Urothelium cell line (cell line): ENCODE measurements around the gene LARGE1.

Source experiments
- DNase-seq: peaks from one replicate; pipeline ENCODE4 v3.0.0; 2011; ENCODE audit warnings: low spot score, mixed read lengths
- FAIRE-seq: peaks from 2 replicates; lab custom pipeline; 2011; peaks lifted over from hg19 to GRCh38; lab: Jason Lieb, UNC

LARGE1 gene

GRCh38 chr22:33831207-33831606, 89.1 kb downstream of the LARGE1 start:
- FAIRE-seq (no peak), DNase-seq (no peak)

DNA sequence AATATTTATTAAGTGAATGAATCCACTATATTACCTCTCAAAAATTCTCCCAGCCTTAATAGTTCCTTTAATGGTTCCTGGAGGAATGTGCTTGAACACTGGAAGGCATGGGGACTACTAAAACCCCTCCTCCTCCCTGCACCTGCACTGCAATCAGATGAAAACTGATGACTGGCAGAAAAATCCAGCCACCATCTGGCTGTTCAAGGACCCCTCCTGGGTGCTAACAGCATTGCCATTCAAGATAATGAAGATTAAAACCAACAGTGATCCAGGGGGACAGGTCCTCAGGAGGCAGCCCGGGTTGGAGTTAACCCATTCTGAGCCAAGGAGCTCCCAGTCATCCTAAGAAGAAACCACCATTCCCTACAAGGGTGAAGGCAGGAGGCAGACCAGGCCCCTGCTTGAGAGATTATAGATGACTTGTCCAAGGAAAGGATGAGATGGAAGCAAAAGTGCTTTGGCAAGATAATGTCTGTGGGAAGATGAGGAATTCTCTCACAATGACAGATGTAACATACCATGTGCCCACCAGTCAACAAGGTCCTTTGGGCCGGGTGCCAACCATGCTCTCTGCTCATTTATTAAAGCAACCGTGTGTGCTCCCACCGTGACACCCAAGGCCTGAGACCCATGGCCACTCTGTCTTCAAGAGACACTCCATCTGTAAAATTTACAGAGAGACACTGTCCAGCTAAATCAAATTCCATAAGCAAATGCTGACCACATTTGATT, 90.6 kb downstream of the LARGE1 start:
- FAIRE-seq = no peak

DNA sequence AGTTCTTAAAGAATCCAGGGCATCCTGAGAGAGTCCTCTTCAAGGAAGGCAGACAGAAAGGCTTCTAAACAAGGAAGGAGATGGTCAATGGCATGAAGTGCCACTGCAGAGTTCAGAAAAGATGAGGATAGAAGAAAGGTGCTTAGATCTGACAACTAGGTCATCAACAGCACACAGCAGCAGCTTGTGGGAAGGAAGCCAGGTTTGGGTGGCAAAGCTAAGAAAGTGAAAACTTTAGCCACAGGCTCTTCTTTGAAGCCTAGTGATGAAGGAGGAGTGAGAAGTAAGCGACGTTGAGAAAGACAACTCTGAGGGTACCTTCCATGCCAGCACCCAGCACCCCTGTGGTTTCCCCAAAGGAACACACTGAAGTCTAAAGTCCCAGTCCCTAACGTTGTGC, 92.0 kb downstream of the LARGE1 start:
- no peak for FAIRE-seq
- DNase-seq = no peak

More for the DNA sequence above, 90.6 kb downstream of the LARGE1 start:
- no peak for DNase-seq

- FAIRE-seq = no peak
- no peak for DNase-seq
Observed at GRCh38 chr22:33825761-33826160, 94.5 kb downstream of the LARGE1 start.

GRCh38 chr22:33823552-33823951, 96.7 kb downstream of the LARGE1 start:
- FAIRE-seq (no peak), DNase-seq (no peak)

- DNase-seq (no peak), FAIRE-seq (no peak)
Observed at GRCh38 chr22:33821290-33821689, 99.0 kb downstream of the LARGE1 start.

DNA sequence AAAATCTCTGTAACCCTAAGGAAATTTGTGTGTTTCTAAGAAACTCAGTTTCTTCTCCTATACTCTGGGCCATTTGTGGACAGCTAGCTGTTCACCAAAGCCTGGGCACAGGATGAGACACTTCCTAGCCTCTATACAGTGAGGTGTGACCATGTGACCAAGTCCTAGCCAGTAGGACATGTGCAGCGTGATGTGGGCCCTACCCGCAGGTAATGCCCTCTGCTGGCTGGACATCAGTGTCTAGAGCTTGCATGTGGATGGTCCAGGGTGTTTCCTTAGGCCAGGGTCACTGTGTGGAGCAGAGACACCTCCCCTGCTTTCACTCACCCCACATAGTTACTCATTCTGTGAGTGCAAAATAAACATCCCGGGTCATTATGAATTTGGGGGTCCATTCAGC, 100.5 kb downstream of the LARGE1 start:
- no peak for FAIRE-seq
- no peak for DNase-seq

DNA sequence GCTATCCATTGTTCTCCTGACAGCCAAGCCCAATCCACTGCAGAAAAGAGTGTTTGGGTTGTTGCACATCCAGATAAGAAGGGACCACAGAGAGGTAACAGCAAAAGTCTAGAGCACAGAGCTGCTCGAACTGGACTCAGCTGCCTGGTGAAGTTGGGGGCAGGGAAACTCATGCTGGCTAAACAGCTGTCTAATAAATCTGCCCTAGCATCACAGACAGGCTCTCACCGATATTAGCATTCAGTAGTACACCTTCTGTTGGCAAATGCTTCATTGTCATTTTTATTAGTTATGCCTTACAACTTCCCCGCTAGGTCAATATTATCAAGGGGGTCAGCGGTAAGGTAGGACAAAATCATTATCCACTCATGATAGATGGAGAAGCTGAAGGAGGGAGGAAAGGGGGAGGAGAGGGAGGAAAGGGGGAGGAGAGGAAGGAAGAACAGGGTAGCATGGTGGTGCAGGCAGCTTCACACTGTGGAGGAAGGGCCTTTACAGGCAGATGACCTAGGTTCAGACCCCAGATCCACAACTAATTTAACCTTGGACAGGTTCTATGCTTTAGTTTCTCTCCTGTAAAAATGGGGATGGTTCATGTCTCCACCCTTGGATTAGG, 102.7 kb downstream of the LARGE1 start:
- DNase-seq (no peak), FAIRE-seq (no peak)

- DNase-seq = no peak
- no peak for FAIRE-seq
Observed at GRCh38 chr22:33812360-33812977, 107.8 kb downstream of the LARGE1 start.

DNA sequence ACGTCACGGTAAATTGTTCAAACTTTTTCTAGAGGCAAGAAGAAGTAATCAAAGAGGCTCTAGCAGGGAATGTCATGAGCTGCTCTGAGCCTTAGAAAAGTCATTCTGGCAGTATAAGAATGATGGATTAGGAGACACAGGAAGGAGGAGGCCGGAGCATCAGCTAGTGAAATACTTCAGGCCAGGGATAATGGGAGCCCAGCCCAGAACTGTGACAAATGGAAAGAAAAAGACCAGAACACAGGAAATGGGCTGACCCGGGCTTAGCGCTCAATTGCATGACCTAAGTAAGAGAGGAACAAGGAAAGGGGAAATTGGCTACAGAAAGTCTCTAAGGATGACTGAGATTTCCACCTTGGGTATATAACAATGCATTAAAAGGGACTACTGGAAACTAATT, 108.6 kb downstream of the LARGE1 start:
- FAIRE-seq (no peak), DNase-seq (no peak)

DNA sequence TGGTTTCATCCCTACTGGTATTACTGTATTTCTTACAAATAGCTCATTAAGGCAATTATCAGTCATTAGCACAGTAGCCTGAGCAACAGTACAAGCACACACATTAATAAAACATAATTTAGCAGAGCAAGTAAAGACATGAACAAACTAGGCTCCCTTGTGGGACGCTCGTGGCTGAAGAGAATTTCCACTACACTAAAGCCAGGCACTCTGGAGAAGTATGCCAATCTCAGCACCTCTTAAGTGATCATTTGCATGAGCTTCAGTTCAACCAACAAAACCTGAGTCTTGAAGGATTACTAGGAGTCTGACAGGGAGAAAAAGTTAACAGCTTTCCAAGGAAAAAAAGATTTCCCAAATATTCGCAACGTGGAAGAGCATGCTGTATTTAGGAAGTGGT, 109.1 kb downstream of the LARGE1 start:
- FAIRE-seq = no peak

DNA sequence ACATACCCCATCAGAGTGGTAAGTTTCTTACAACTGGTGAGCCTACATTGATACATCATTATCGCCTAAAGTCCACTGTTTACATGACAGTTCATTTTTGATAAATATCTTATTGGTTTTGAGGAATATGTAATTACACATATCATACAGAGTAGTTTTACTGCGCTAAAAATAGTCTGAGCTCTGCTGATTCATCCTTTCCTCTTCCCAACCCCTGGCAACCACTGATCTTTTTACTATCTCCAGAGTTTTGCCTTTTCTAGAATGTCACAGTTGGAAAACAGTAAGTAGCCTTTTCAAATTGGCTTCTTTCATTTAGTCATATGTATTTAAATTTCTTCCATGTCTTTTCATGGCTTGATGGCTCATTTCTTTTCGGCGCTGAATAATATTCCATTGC, 112.8 kb downstream of the LARGE1 start:
- DNase-seq (no peak), FAIRE-seq (no peak)

More for the DNA sequence above, 109.1 kb downstream of the LARGE1 start:
- DNase-seq = no peak

GRCh38 chr22:33806191-33806590, 114.1 kb downstream of the LARGE1 start:
- DNase-seq (no peak), FAIRE-seq (no peak)

DNA sequence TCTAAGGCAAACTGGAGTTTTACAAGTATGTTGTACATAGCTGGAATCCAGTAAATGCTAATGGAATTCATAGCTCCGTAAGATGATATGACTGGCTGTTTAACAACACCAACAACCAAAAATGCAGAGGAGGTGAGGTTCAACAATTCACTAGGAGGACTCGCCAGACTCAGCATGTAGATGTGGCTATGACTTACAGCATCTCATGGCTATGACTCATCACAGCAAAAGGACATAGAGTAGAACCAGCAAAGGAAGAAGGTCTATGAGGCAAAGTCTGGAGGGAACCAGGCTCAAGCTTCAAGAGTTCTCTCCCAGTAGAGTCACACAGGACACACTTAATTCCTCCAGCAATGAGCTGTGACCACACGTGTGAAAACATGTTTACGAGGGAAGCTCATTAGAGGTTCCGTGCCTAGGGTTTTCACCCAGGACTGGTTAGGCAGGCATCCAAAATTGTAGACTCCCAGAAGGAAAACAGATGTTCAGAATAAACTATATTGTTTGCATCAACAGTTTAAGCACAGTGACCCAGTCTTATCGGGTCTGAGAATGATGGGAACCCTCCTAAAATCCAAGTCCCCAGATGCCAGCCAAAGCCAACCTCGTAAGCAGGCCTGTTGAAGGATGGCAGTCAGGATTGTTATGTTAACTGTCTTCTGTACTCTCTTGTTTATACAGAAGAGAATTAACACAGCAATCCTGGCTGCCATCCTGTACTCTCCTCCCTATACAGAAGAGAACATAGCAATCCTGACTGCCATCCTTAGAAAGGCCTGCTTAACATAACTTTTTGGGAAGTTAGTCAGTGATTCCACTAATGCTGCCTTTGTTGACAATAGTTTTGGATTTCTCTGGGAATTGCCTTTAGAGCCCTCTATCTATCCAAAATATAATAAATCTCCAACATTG, 116.6 kb downstream of the LARGE1 start:
- FAIRE-seq = no peak
- DNase-seq = peak; percentile 60

DNA sequence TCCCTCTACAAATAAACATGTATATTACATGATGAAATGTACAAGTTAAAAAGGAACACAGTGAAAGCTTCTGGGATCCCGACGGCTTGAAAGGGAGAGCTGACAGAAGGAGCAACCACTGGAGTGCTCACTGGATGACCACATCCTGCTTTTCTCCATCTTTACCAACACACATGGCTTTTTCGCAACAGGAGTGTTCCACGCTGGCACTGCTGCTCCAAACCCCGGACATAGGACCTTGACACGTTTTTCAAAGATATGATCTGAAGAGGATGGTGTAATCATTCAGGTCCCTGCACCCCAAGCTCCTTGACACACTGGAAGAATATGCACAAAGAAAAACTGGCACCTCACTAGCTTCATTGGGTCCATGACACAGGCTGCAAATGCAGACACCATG, 121.9 kb downstream of the LARGE1 start:
- FAIRE-seq = no peak
- no peak for DNase-seq

GRCh38 chr22:33796494-33796893, 123.8 kb downstream of the LARGE1 start:
- DNase-seq = no peak
- no peak for FAIRE-seq

- no peak for FAIRE-seq
Observed at GRCh38 chr22:33793475-33793874, 126.8 kb downstream of the LARGE1 start.

DNA sequence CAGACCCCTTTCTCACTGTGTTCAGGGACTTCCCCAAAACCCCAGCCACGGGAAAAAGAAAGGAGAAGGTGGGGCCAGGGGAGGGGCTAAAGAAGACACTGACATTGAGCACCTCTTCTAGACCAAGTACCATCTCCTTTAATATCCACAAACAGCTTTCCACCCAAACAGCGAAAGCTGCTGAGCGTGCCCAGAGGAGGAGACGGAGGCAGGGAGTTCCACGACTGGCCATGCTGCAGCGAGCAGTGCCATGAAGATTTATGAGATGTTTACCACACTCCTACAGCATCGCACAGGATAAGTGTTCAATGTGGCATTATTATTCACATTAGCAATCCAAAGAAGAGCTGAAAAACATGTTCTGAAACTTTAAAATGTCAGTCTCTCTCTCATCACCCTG, 127.4 kb downstream of the LARGE1 start:
- FAIRE-seq (no peak), DNase-seq (no peak)

More at GRCh38 chr22:33793475-33793874, 126.8 kb downstream of the LARGE1 start:
- DNase-seq = no peak

DNA sequence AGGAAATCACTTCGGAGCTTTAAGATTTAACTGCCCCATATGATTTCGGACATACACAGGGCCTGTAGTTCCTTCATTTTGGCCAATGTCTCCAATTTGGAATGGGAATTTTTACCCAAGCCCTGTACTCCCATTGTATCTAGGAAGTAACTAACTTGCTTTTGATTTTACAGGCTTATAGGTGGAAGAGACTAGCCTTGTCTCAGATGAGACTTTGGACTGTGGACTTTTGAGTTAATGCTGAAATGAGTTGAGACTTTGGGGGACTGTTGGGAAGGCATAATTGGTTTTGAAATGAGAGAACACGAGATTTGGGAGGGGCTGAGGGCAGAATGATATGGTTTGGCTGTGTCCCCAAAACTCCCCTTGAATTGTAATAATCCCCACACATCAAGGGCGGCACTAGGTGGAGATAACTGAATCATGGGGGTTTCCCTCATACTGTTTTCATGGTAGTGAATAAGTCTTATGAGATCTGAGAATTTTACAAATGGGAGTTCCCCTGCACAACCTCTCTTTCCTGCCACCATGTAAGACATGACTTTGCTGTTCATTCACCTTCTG, 130.5 kb downstream of the LARGE1 start:
- DNase-seq (no peak), FAIRE-seq (no peak)

- FAIRE-seq (no peak), DNase-seq (no peak)
Observed at GRCh38 chr22:33788927-33789326, 131.3 kb downstream of the LARGE1 start.
